GM12878 (cell line): Measurements from ENCODE around the gene STK32B. TPM values are rescaled to one million over a fixed set of nuclear protein-coding genes. Genes with fewer than 3 reads are reported as not detected.

Experiments used
- ATAC-seq: fragments of 200-7000 bp; cut with Tn5 transposase; 3 replicates; pipeline ENCODE4 v1.9.1; 2020; ENCODE audit warnings: mild to moderate bottlenecking, moderate library complexity
- BruUV-seq: library from RNA; stranded (reverse); fragments of 400-500 nt; replicated peaks from 2 replicates; lab custom pipeline; 2021; lab: Mats Ljungman, UMichigan
- CTCF ChIA-PET: fragments of 300-600 bp; sonication (Branson Sonifier 250); formaldehyde crosslinking; extraction: SDS; loops from one replicate; lab custom pipeline; 2021; ENCODE audit warnings: inconsistent platforms; lab: Yijun Ruan, JAX
- POLR2A ChIA-PET: fragments of 350-600 bp; formaldehyde crosslinking; extraction: SDS; loops from one replicate; lab custom pipeline; 2021; ENCODE audit warnings: inconsistent platforms; lab: Charles Lee
- RAD21 ChIA-PET: fragments of 300-600 bp; sonication (Branson Sonifier 250); formaldehyde crosslinking; loops from one replicate; lab custom pipeline; 2023; ENCODE audit warnings: antibody characterized with exemption; ENCODE audit not compliant: unreplicated experiment; lab: Charles Lee
- SMC1A ChIA-PET: fragments of 300-600 bp; sonication (Branson Sonifier 250); formaldehyde crosslinking; loops from one replicate; lab custom pipeline; 2023; ENCODE audit not compliant: unreplicated experiment, uncharacterized antibody; lab: Charles Lee
- DNase-seq: peaks from one replicate; pipeline ENCODE4 v3.0.0-alpha.2; 2011; ENCODE audit warnings: low read depth, low spot score
- FAIRE-seq: peaks from 3 replicates; lab custom pipeline; 2011; peaks lifted over from hg19 to GRCh38; lab: Jason Lieb, UNC
- H2AFZ ChIP-seq: 2 replicates; pipeline ENCODE4 v1.6.0; 2011; ENCODE audit warnings: low read depth, low read length, control low read depth; ENCODE audit not compliant: control insufficient read depth
- H3K27ac ChIP-seq: 2 replicates; pipeline ENCODE4 v1.5.1; 2011; ENCODE audit warnings: control low read depth; ENCODE audit not compliant: control insufficient read depth, insufficient read depth
- H3K27me3 ChIP-seq, 2 experiments: replicated peaks in 1 of 2; 2 replicates each; pipeline versions ENCODE4 v1.6.0 to v1.6.1; 2011; ENCODE audit warnings: low read length in 1 of 2; ENCODE audit not compliant: control insufficient read depth in 2 of 2, insufficient read depth in 2 of 2
- H3K36me3 ChIP-seq, 2 experiments: 2 replicates each; pipeline ENCODE4 v1.5.1; 2011; ENCODE audit warnings: low read length in 1 of 2; ENCODE audit not compliant: control insufficient read depth in 2 of 2, insufficient read depth in 2 of 2
- H3K4me1 ChIP-seq: 2 replicates; pipeline ENCODE4 v1.6.1; 2011; ENCODE audit warnings: mild to moderate bottlenecking, low read length, moderate library complexity, mixed read lengths; ENCODE audit not compliant: control insufficient read depth, insufficient read depth
- H3K4me2 ChIP-seq: 2 replicates; pipeline ENCODE4 v1.6.0; 2011; ENCODE audit warnings: control low read depth; ENCODE audit not compliant: control insufficient read depth, insufficient read depth
- H3K4me3 ChIP-seq: fragments of 200-600 bp; sonication (generic); 2 replicates; pipeline ENCODE4 v1.5.1; 2016
- H3K79me2 ChIP-seq: 2 replicates; pipeline ENCODE4 v1.6.0; 2011; ENCODE audit warnings: low read length; ENCODE audit not compliant: control insufficient read depth, insufficient read depth
- H3K9ac ChIP-seq: 2 replicates; pipeline ENCODE4 v1.8.0; 2011; ENCODE audit warnings: low read length, control low read depth, mixed read lengths; ENCODE audit not compliant: control insufficient read depth, insufficient read depth
- H3K9me3 ChIP-seq: replicated peaks from 3 replicates; pipeline ENCODE4 v1.5.1; 2011; ENCODE audit warnings: mild to moderate bottlenecking, low read length; ENCODE audit not compliant: control insufficient read depth, insufficient read depth
- H4K20me1 ChIP-seq: 2 replicates; pipeline ENCODE4 v1.6.0; 2011; ENCODE audit not compliant: control insufficient read depth, insufficient read depth
- CBX5 ChIP-seq: sonication (generic); IDR thresholded peaks from 2 replicates; pipeline ENCODE4 v1.6.1; 2016; ENCODE audit warnings: low read depth, moderate library complexity, mild to moderate bottlenecking, inconsistent platforms
- GABPA ChIP-seq: IDR thresholded peaks from 2 replicates; pipeline ENCODE4 v1.6.1; 2014; ENCODE audit warnings: antibody characterized with exemption, low read depth, mild to moderate bottlenecking, inconsistent platforms
- RAD21 ChIP-seq: IDR thresholded peaks from 2 replicates; pipeline ENCODE4 v1.6.1; 2011; ENCODE audit warnings: mild to moderate bottlenecking, low read depth, low read length, moderate library complexity; ENCODE audit not compliant: insufficient read depth
- SMC3 ChIP-seq: IDR thresholded peaks from 2 replicates; pipeline ENCODE4 v1.6.1; 2011; ENCODE audit warnings: low read length, improper control_type of control experiment, borderline replicate concordance
- WGBS: methylation state at CpG from one replicate; pipeline ENCODE4 v1.1.6; 2016; ENCODE audit warnings: low lambda C conversion rate; ENCODE audit not compliant: insufficient replicate concordance, insufficient coverage; ENCODE audit errors: missing lambda C conversion rate; 5-methylcytosine and 5-hydroxymethylcytosine counted together
- in situ Hi-C: fragments of 300-500 bp; cut with MboI; formaldehyde crosslinking; loops from 9 replicates; pipeline ENCODE4 v1.14.3; 2018; ENCODE audit warnings: mixed read lengths
- intact Hi-C: fragments of 100-400 bp; cut with micrococcal nuclease; formaldehyde crosslinking; loops from one replicate; pipeline ENCODE4 v1.14.2; 2022; ENCODE audit not compliant: unreplicated experiment
- polyA plus RNA-seq, 11 experiments: library from polyadenylated mRNA; depleted of rRNA in 4 of 11; unstranded in 6 of 11; stranded (reverse) in 5 of 11; fragments of >200 nt; fragmentation: Nextera tagmentation in 4 of 11; fragmentation: Illumina TruSeq in 1 of 11; extraction: Ambion mirVana in 4 of 11; extraction: Trizol in 1 of 11; gene quantifications; 1 replicate in 1 of 11; 2 replicates in 10 of 11; pipeline versions ENCODE4 v1.2.1 to v1.2.3, GENCODE V29; 2011 to 2016; ENCODE audit warnings: inconsistent platforms in 2 of 11, missing spikeins in 2 of 11, low read depth in 1 of 11
- total RNA-seq, 4 experiments: library from RNA; depleted of rRNA in 3 of 4; stranded (reverse); fragments of >200 nt in 3 of 4; fragmentation: Illumina TruSeq in 1 of 4; extraction: Trizol in 1 of 4; gene quantifications; 2 replicates each; pipeline versions ENCODE4 v1.2.1 to v1.2.3, GENCODE V29; 2013 to 2021
- TF ChIP-seq, protein P1 (sequence below), 3 experiments: IDR thresholded peaks in 2 of 3; conservative IDR thresholded peaks in 1 of 3; 2 replicates each; pipeline ENCODE4 v1.5.1; 2011; ENCODE audit warnings: low read depth in 3 of 3, low read length in 3 of 3, mild to moderate bottlenecking in 3 of 3, control low read depth in 2 of 3, moderate library complexity in 2 of 3, inconsistent platforms in 1 of 3, mixed read lengths in 1 of 3; ENCODE audit not compliant: control insufficient read depth in 2 of 3, insufficient read depth in 1 of 3; ENCODE audit errors: extremely low read depth in 1 of 3
- TF ChIP-seq, protein P2 (sequence below): fragments of 450-650 bp; IDR thresholded peaks from 2 replicates; pipeline ENCODE4 v1.6.1; 2016; ENCODE audit warnings: mild to moderate bottlenecking

STK32B gene
- total and polyA plus RNA-seq, 10 of the 15 experiments (the other 5 are each of a cell fraction or from before 2014, with no cell fraction given), result 0.04 to 0.12 (median 0.08) TPM; not detected in 7

DNA sequence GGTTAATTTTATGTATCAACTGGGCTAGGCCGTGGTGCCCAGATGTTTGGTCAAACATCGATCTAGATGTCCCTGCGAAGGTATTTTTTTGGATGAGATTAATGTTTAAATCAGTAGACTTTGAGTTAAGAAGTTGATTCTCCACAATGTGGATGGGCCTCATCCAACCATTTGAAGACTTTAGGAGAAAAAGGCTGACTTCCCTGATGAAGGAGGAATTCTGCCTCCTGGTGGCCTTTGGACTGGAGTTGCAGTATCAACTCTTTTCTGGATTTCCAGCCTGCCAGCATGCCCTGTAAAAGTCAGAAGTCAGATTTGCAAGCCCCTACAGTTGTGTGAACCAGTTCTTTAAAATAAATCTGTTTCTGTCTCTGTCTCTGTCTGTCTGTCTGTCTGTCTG, 91.4 kb downstream of the STK32B start:
- in situ Hi-C loops, result no loop called here
- Histone ChIP-seq H4K20me1 (no peaks in the 10 kb centered on the region), H3K4me1 (no peaks in the 10 kb centered on the region), H2AFZ (no peak overlapping the region), H3K79me2 (no peaks in the 10 kb centered on the region), H3K27me3 (no peaks in the 10 kb centered on the region), H3K36me3 (no peaks in the 10 kb centered on the region), H3K4me2 (no peak overlapping the region), H3K27ac (no peak overlapping the region), H3K9ac (no peak overlapping the region), H3K9me3 (no peaks in the 10 kb centered on the region), H3K4me3 (no peak overlapping the region)
- ChIA-PET CTCF (no interaction called here), POLR2A (no interaction called here), SMC1A (no interaction called here), RAD21 (no interaction called here)
- no peak for ATAC-seq
- no TSS peak for BruUV-seq
- no peak for FAIRE-seq
- 40% methylated on average over 3 of the region's 3 CpGs for WGBS
- intact Hi-C loops, result loop anchor here (10.0 kb wide), 1 partner anchor 148 kb away; no protein-coding TSS in a partner anchor
- TF ChIP-seq GABPA (no peak), CBX5 (no peak), RAD21 (peak; percentile 17; the same call in 1 of the 2 replicates), SMC3 (peak; percentile 26; the same call in 1 of the 2 replicates)
- TF ChIP-seq, protein P1, sequence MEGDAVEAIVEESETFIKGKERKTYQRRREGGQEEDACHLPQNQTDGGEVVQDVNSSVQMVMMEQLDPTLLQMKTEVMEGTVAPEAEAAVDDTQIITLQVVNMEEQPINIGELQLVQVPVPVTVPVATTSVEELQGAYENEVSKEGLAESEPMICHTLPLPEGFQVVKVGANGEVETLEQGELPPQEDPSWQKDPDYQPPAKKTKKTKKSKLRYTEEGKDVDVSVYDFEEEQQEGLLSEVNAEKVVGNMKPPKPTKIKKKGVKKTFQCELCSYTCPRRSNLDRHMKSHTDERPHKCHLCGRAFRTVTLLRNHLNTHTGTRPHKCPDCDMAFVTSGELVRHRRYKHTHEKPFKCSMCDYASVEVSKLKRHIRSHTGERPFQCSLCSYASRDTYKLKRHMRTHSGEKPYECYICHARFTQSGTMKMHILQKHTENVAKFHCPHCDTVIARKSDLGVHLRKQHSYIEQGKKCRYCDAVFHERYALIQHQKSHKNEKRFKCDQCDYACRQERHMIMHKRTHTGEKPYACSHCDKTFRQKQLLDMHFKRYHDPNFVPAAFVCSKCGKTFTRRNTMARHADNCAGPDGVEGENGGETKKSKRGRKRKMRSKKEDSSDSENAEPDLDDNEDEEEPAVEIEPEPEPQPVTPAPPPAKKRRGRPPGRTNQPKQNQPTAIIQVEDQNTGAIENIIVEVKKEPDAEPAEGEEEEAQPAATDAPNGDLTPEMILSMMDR (IDR thresholded peaks at IDR 0.05 in 2 of 3, conservative IDR thresholded peaks at IDR 0.05 in 1 of 3; ENCODE audit: control insufficient read depth in 2 of 3, extremely low read depth in 1 of 3, insufficient read depth in 1 of 3, low read depth in 3 of 3, low read length in 3 of 3), result peak in 2 of 3 experiments; percentile 26 to 27; a peak in 2 of 6 replicates
- TF ChIP-seq, protein P2, sequence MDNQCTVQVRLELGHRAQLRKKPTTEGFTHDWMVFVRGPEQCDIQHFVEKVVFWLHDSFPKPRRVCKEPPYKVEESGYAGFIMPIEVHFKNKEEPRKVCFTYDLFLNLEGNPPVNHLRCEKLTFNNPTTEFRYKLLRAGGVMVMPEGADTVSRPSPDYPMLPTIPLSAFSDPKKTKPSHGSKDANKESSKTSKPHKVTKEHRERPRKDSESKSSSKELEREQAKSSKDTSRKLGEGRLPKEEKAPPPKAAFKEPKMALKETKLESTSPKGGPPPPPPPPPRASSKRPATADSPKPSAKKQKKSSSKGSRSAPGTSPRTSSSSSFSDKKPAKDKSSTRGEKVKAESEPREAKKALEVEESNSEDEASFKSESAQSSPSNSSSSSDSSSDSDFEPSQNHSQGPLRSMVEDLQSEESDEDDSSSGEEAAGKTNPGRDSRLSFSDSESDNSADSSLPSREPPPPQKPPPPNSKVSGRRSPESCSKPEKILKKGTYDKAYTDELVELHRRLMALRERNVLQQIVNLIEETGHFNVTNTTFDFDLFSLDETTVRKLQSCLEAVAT, result no peak
- DNase-seq, result no peak
